Activated CD8-positive, alpha-beta memory T cell treated with anti-CD3 and anti-CD28 coated beads for 36 hours (primary cell): Measurements from ENCODE around the gene HNRNPL. TPM values are rescaled to one million over a fixed set of nuclear protein-coding genes. Genes with fewer than 3 reads are reported as not detected.

Source experiments
- CTCF ChIA-PET: fragments of 350-600 bp; sonication (Branson Sonifier 250); formaldehyde crosslinking; loops from one replicate; lab custom pipeline; 2021; ENCODE audit warnings: antibody characterized with exemption; lab: Charles Lee
- POLR2A ChIA-PET: fragments of 350-600 bp; sonication (Branson Sonifier 250); formaldehyde crosslinking; loops from one replicate; lab custom pipeline; 2021; ENCODE audit warnings: antibody characterized with exemption; lab: Charles Lee
- total RNA-seq, 2 experiments: library from RNA; stranded (reverse); gene quantifications; one replicate each; pipeline ENCODE4 v1.2.3, GENCODE V29; 2021

HNRNPL gene
- total RNA-seq, 2 experiments from 2014 or later = 677 to 698 TPM

DNA sequence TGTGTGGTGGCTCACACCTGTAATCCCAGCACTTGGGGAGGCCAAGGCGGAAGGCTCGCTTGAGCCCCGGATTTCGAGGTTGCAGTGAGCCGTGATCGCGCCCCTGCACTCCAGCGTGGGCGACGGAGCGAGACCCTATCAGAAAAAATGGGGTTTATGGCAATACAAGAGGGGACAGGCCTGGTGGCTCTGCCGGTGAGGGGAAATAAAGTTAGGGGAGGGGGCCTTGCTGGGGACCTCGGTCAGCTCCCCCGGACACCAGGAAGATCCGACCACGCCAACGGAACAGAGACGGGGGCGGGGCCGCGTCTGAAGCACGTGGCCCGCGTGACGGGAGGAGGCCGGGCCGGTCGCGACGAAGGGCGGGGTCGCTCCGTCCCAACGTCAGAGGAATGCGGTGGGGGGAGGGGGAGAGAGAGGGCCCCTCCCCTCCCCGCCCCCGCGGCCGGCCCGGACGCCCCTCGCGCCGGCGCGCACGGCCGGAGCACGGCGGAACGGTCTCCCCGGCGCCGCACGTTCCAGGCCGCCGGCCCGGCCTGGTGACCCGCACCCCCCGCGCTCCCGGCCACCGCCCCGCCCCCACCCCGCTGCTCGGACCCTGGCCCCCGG is 1.9 kb upstream of the HNRNPL start:
- ChIA-PET POLR2A (interaction anchor here (1.0 to 2.3 kb wide), 7 partner anchors 14 to 299 kb away, joined by 3 to 16 read pairs (median 5); partner anchors contain the start of genes ACTN4 and ECH1), CTCF (interaction anchor here (1.4 to 3.1 kb wide), 3 partner anchors 18 to 217 kb away, joined by 6 to 11 read pairs (median 6); no protein-coding TSS in a partner anchor)

DNA sequence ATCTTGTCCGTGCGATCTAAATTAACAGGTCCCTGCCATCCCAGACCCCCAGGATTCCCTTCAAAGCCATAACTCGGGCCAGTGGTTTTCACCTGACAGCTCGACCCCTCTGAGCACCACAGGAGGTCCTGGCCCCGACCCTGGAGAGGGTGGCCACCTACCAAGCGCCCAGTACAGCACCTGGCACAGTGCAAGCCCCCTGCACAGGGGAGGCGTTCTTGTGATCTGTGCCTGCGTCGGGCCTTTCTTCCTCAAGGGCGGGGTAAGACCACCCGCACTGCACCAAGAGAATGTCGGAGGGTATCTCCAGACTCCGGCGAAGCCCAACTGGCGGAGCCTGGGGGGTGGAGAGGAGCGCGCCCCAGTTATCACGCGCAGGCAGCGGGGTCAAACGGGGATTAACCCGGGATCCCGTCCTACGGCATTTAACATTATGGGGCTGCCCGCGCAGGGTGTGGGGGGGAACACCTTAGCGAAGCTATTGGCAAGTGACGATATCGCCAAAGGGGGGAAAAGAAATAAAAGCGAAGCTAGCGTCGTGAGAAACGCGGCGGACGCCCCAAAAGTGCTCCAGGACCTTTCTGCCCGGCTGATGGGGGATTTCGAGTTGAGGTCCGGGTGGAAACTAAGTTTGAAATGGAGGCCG is 1.3 kb upstream of the HNRNPL start:
- ChIA-PET CTCF (interaction anchor here (1.4 to 3.1 kb wide), 3 partner anchors 19 to 217 kb away, joined by 6 to 11 read pairs (median 6); no protein-coding TSS in a partner anchor), POLR2A (interaction anchor here (0.8 to 2.3 kb wide), 7 partner anchors 12 to 203 kb away, joined by 3 to 16 read pairs (median 4); partner anchors contain the start of genes ACTN4 and ECH1)

DNA sequence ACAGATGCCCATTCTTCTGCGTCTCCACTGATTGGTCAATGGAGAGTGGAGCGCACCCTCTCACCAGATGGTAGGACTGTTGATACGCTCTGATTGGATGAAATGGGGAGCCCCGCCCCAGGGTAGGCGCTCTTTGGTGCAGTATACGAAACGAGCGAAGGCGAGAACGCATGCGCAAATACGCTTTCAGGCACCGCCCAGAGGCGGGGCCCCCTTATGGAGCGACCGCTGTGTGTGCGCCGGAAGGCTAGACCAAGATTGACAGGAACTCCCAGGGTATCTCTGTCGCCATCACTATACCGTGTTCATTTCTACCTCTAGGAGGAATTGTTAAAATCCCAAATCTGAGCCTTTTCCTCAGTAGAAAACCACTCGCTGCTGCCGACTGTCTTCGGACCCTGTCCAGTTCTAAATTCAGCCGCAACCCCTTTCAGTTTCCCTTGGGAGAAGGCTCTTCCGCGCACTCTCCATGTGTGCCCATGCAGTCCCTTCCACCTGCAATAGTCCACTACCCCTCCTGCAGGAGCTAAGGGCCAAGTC is 720 bp upstream of the HNRNPL start:
- POLR2A ChIA-PET = interaction anchor here (0.8 to 2.3 kb wide), 6 partner anchors 13 to 203 kb away, joined by 3 to 16 read pairs (median 4); partner anchors contain the start of genes ACTN4 and ECH1
- CTCF ChIA-PET = interaction anchor here (1.4 to 1.5 kb wide), 2 partner anchors 19 to 216 kb away, joined by 6 read pairs; no protein-coding TSS in a partner anchor

GRCh38 chr19:38849147-38849859 is 483 bp downstream of the HNRNPL start:
- CTCF ChIA-PET = interaction anchor here (0.9 to 1.3 kb wide), 6 partner anchors 8 to 82 kb away, joined by 3 to 4 read pairs (median 4); partner anchors contain the start of genes MRPS12 and SARS2

GRCh38 chr19:38848299-38849146 is 1.3 kb downstream of the HNRNPL start:
- ChIA-PET POLR2A (interaction anchor here (0.8 to 1.4 kb wide), 11 partner anchors 8 to 587 kb away, joined by 3 to 15 read pairs (median 5); partner anchors contain the start of genes ECH1, MRPS12, RINL and RPS16), CTCF (interaction anchor here (0.9 to 1.3 kb wide), 7 partner anchors 8 to 82 kb away, joined by 3 to 4 read pairs (median 3); partner anchors contain the start of genes MRPS12 and SARS2)

More at GRCh38 chr19:38849147-38849859, 483 bp downstream of the HNRNPL start:
- POLR2A ChIA-PET = interaction anchor here (0.8 to 1.4 kb wide), 11 partner anchors 8 to 587 kb away, joined by 3 to 15 read pairs (median 5); partner anchors contain the start of genes ECH1, MRPS12, RINL and RPS16

GRCh38 chr19:38846097-38846496 is 3.7 kb downstream of the HNRNPL start:
- CTCF ChIA-PET = no interaction called here
- POLR2A ChIA-PET = interaction anchor here (1.1 to 1.9 kb wide), 2 partner anchors 8 to 14 kb away, joined by 4 to 6 read pairs; partner anchors contain the start of gene ECH1

DNA sequence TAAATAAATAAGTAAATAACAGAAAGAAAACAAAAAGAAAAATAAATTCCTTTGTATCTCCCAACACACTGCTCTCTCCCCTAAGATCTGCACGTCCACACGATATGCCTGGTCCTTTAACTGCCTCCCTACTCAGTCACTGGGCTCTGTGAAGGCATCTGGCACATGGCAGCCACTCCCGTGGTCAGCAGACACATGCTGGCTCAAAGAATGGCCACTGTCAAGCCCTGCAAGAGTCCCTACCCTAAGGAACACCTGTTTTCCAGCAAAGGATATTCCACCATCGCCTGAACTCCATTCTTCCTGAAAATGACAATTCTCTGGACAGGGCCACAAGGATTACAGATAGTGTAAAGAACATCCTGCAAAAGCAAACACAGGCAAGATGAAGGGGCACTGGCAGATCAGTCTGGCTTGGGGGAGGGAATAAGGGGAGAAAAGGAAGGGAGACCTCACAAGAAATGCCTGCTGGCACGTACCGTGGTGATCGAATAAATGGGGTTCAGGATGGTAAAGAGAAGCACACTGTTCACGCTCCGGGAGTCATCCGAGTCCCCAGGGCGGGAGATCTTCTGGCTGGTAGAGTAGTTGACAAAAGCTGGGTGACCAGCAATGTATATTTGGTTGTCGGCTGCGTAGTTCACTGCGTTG is 4.3 kb downstream of the HNRNPL start:
- CTCF ChIA-PET = no interaction called here
- POLR2A ChIA-PET = interaction anchor here (1.1 to 1.9 kb wide), 2 partner anchors 8 to 14 kb away, joined by 4 to 6 read pairs; partner anchors contain the start of gene ECH1

DNA sequence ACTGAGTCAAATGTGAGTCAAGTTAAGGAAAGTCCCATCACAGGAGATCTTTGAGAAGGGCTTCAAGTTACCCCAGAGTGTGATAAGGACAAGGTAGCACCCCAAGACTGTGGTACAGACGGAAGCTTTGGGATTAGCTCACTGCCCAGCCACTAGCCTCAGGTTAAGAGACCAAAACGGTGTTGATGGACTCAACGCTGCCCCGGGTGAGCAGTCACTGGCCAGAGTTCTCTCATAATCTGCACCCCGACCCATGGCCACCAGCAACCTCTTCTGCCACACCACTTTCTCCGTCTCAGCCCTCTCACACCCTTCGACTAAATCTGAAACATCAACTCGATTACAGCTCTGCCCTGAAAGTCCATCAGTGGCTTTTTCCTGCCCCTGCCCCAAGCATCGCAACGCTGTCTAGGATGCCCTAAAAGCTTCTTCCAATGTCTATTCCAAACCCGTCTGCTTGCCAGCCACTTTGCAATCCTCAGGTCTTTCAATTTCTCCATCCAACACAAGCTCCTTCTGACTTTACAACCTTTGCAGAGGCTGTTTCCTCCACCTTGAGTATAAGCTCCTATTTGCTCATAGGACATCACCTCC is 5.6 kb downstream of the HNRNPL start:
- POLR2A ChIA-PET = interaction anchor here (0.6 to 1.5 kb wide), 4 partner anchors 12 to 207 kb away, joined by 3 to 6 read pairs (median 5); partner anchors contain the start of gene ECH1
- CTCF ChIA-PET = interaction anchor here (0.7 to 1.2 kb wide), 4 partner anchors 10 to 80 kb away, joined by 3 read pairs; no protein-coding TSS in a partner anchor

DNA sequence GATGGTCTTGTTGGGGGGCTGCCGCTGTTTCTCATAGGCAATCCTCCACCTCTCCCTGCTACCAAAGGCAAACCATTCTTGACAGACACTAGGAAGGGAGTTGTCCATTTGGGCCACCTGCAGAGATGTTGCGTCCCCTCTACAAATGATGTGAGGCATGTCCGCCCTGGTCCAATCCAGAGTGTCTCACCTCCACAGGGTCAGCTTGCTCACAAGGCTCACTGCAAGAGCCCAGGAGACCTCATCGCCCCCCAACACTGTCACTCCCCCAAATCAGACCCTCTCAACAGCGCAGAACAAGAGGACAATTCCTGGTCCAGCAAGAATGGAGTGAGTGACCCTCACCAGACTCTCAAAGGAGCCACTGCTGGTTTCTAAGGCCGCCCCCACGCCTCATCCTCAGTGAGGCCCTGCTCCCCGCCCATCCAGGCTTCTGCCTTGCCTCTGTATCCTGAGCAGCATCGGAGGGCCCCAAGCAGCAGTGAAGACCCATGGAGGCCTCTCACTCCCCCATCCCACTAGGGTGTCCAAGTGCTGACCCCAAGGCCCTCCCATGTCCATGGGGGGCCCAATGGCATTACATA is 6.5 kb downstream of the HNRNPL start:
- ChIA-PET POLR2A (interaction anchor here (0.5 to 1.5 kb wide), 3 partner anchors 11 to 111 kb away, joined by 3 to 5 read pairs (median 5); partner anchors contain the start of gene ECH1), CTCF (interaction anchor here (1.2 kb wide), 1 partner anchor 9 kb away, joined by 3 read pairs; no protein-coding TSS in a partner anchor)

DNA sequence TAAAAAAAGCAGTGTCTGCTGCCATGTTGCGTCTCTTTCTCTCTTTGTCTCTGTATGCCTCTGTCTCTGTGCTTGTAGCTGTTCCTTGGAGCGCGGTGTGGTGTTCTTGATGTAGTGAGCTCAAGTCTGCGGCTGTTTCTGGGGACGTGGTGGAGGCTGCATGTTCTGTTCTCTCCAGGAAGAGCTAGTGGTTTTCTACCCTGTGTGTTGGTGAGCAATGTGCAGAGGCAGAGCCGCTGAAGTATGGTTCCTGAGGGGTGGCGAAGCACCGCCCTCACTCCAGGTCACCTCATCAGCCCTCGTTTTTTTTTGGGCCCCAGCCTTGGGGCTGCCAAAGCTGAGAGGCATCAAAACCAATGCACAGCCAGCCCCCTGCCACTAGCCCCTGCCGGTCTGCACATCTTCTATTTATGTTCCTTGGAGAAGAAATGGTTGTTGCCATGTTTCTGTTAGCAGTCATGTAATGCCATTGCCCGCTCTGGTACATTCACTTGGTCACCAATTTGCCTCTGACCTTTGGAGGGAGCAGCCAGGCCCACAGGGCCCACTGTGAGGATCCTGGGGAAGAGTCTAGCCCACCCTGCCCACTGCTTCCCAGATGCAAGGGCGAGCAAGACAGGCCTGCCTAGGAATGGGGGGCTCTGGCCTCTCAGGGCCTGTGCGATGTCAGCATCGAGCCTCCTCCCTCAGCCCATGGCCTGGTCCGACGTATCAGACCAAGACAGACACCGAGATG is 7.2 kb downstream of the HNRNPL start:
- CTCF ChIA-PET = interaction anchor here (0.6 to 1.1 kb wide), 4 partner anchors 18 to 88 kb away, joined by 3 to 4 read pairs (median 3); partner anchors contain the start of genes MRPS12 and SARS2
- POLR2A ChIA-PET = interaction anchor here (0.5 to 1.3 kb wide), 3 partner anchors 11 to 100 kb away, joined by 5 to 8 read pairs (median 5); partner anchors contain the start of gene ECH1

DNA sequence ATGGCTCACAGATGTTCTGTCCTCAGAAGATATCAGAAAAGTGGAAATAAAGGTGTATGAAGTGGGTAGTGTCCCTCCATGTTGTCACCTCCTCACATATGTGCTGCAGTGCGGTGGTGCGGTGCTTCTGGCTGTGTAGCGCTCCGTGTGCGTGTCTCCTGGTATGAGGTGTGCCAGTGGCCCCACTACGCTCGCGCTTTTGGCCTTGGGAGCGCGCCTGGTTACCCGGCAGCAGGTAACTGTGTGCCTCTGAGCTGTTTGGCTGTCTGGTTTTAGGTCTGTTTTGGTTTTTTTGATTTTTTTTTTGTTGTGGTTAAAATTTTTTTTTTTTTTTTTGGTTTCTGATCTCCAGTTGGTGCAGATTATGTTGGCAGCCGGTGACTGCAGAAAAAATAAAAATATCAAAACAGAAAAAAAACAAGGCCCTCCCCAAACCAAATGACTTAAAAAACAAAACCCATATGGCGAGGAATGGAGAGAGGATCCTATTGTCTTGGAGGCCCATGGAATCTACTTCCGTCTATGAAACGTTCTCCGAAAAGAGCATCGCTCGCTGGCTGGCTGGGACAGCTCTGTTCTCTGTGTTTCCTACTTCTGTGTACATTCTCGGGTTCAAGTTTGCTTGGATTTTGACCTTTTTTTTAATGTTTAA is 7.9 kb downstream of the HNRNPL start:
- ChIA-PET POLR2A (interaction anchor here (0.7 to 1.3 kb wide), 3 partner anchors 10 to 58 kb away, joined by 5 to 8 read pairs (median 5); partner anchors contain the start of gene ECH1), CTCF (interaction anchor here (0.8 to 1.1 kb wide), 3 partner anchors 19 to 89 kb away, joined by 3 read pairs; partner anchors contain the start of genes MRPS12 and SARS2)

DNA sequence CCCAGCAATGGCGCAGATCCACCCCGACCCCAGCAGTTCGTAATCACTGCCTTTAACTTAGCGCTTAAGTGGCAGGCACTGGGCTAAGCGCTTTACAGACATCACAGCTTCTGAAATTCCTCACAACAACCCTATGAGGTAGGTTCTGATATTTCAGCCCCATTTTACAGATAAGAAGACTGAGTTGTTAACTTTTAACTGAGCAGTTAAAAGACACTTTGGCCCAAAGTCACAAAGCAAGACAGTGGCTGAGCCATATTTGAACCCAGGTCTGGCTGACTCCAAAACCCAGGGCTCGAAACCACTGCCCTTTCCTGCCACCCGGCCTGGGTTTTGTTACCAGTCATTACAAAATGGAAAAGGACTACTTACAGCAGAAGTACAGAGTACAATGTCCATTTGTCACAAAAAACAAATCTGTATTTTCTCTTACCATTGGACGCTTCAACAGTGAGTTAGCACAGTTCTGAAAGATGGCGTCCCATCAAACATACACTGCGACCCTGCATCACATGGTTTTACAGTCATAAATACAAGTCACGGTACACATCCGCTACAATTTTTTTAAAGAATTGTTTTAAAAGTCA is 8.5 kb downstream of the HNRNPL start:
- ChIA-PET CTCF (interaction anchor here (1.0 to 1.1 kb wide), 2 partner anchors 8 to 46 kb away, joined by 3 read pairs; no protein-coding TSS in a partner anchor), POLR2A (interaction anchor here (0.7 to 1.6 kb wide), 2 partner anchors 8 to 58 kb away, joined by 5 to 7 read pairs; partner anchors contain the start of gene HNRNPL)

DNA sequence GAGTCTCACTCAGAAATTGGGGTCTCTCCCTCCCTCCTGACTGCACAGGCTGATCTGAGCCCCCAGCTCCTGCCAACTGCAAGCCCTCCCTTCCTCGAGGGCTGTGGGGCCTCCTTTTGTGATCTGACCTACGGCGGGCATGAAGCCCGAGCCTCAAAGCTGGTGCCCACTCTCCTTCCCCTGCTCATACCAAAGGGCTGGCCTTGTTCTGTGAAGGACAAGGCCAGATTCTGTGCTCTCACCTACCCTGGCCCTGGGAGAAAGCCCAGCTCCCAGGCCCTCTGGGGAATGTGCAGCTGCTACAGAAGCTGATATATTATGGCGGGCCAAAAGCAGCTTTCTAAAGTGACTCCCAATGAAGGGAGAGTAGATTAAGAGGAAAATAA is 9.2 kb downstream of the HNRNPL start:
- CTCF ChIA-PET = interaction anchor here (1.1 kb wide), 1 partner anchor 9 kb away, joined by 3 read pairs; no protein-coding TSS in a partner anchor
- POLR2A ChIA-PET = interaction anchor here (1.0 to 1.6 kb wide), 2 partner anchors 8 to 9 kb away, joined by 3 to 7 read pairs; partner anchors contain the start of gene HNRNPL
